ENCODE measurements around the gene ZFP36L1. TPM values are rescaled to one million over a fixed set of nuclear protein-coding genes. Genes with fewer than 3 reads are reported as not detected.

Gene ZFP36L1
- total RNA-seq, 1 donor from 2014 or later, result 49.2 TPM

- DNase-seq, result no peak
- ATAC-seq, result no peak
- intact Hi-C loops (cut with micrococcal nuclease), result loop anchor here (2.0 to 10.0 kb wide), 2 partner anchors 571 to 883 kb away; no protein-coding TSS in a partner anchor
Observed at GRCh38 chr14:68817506-68818212, 24.8 kb upstream of the ZFP36L1 start.

GRCh38 chr14:68816943-68817430 is 24.1 kb upstream of the ZFP36L1 start:
- intact Hi-C loops (cut with micrococcal nuclease), result loop anchor here (2.0 to 10.0 kb wide), 2 partner anchors 570 to 882 kb away; no protein-coding TSS in a partner anchor
- DNase-seq (no peak), ATAC-seq (no peak)

- intact Hi-C loops (cut with micrococcal nuclease), result loop anchor here (2.0 to 10.0 kb wide), 2 partner anchors 570 to 882 kb away; no protein-coding TSS in a partner anchor
- peak; percentile 95 for DNase-seq
- peak; percentile 95 for ATAC-seq
Observed at GRCh38 chr14:68816183-68816942, 23.5 kb upstream of the ZFP36L1 start.

GRCh38 chr14:68815298-68816182 is 22.7 kb upstream of the ZFP36L1 start:
- ATAC-seq, result no peak
- intact Hi-C loops (cut with micrococcal nuclease), result loop anchor here (2.0 to 10.0 kb wide), 2 partner anchors 569 to 881 kb away; no protein-coding TSS in a partner anchor
- peak; percentile 55 for DNase-seq

- DNase-seq (peak; percentile 60), ATAC-seq (peak; percentile 1)
- intact Hi-C loops (cut with micrococcal nuclease), result loop anchor here (10.0 kb wide), 1 partner anchor 880 kb away; no protein-coding TSS in a partner anchor
Observed at GRCh38 chr14:68814539-68815297, 21.9 kb upstream of the ZFP36L1 start.

GRCh38 chr14:68814238-68814538 is 21.3 kb upstream of the ZFP36L1 start:
- ATAC-seq (no peak), DNase-seq (no peak)

GRCh38 chr14:68813318-68813838 is 20.5 kb upstream of the ZFP36L1 start:
- intact Hi-C loops (cut with micrococcal nuclease), result loop anchor here (10.0 kb wide), 1 partner anchor 879 kb away; no protein-coding TSS in a partner anchor
- ATAC-seq (no peak), DNase-seq (no peak)

More at GRCh38 chr14:68814238-68814538, 21.3 kb upstream of the ZFP36L1 start:
- intact Hi-C loops (cut with micrococcal nuclease), result loop anchor here (10.0 kb wide), 1 partner anchor 879 kb away; no protein-coding TSS in a partner anchor

GRCh38 chr14:68811171-68811570 is 18.3 kb upstream of the ZFP36L1 start:
- intact Hi-C loops (cut with micrococcal nuclease), result loop anchor here (10.0 kb wide), 1 partner anchor 876 kb away; no protein-coding TSS in a partner anchor
- ATAC-seq (peak; percentile 13), DNase-seq (peak; percentile 62)

GRCh38 chr14:68810173-68811153 is 17.6 kb upstream of the ZFP36L1 start:
- ATAC-seq (no peak), DNase-seq (no peak)
- intact Hi-C loops (cut with micrococcal nuclease), result loop anchor here (10.0 kb wide), 1 partner anchor 876 kb away; no protein-coding TSS in a partner anchor

- ATAC-seq (no peak), DNase-seq (no peak)
- intact Hi-C loops (cut with micrococcal nuclease), result no loop called here
Observed at GRCh38 chr14:68809524-68809923, 16.7 kb upstream of the ZFP36L1 start.

GRCh38 chr14:68808696-68809480 is 16.0 kb upstream of the ZFP36L1 start:
- ATAC-seq (no peak), DNase-seq (no peak)
- intact Hi-C loops (cut with micrococcal nuclease), result no loop called here

- intact Hi-C loops (cut with micrococcal nuclease), result no loop called here
- ATAC-seq, result no peak
Observed at GRCh38 chr14:68807987-68808386, 15.1 kb upstream of the ZFP36L1 start.

GRCh38 chr14:68807148-68807600 is 14.3 kb upstream of the ZFP36L1 start:
- peak; percentile 56 for DNase-seq
- intact Hi-C loops (cut with micrococcal nuclease), result no loop called here
- peak; percentile 71 for ATAC-seq

More at GRCh38 chr14:68807987-68808386, 15.1 kb upstream of the ZFP36L1 start:
- DNase-seq, result no peak

GRCh38 chr14:68806526-68807147 is 13.8 kb upstream of the ZFP36L1 start:
- ATAC-seq, result peak; percentile 82
- no peak for DNase-seq
- intact Hi-C loops (cut with micrococcal nuclease), result no loop called here

- DNase-seq (no peak), ATAC-seq (no peak)
- intact Hi-C loops (cut with micrococcal nuclease), result no loop called here
Observed at GRCh38 chr14:68805414-68805813, 12.5 kb upstream of the ZFP36L1 start.
